ENCODE data around the gene C20orf202. TPM values are rescaled to one million over a fixed set of nuclear protein-coding genes. Genes with fewer than 3 reads are reported as not detected.
"Not testable (repeated sequence)": the region's sequence is repeated elsewhere in the genome, so short reads cannot be mapped to it uniquely, and the experiment has no call there.

The C20orf202 gene
- total RNA-seq, 1 donor from 2014 or later = not detected

DNA sequence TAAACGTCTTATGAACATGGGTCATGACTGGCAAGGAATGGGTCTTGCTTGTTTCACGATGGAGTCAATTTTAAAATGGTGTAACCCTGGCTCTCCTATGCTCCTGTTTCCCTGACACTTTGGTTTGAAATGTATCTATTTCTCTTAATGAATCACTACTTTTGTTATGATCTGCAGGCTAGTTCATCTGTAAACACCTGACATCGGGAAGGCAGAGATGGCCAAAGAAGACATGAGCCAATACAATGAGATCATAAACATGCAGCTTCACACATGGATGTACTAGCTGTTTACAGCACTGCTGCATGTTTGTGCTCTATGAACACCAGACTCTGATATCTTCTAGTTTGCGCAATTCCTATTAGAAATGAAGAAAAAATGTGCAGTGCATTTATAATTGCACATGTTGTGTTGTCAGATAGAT, 11.6 kb downstream of the C20orf202 start:
- DNase-seq (ENCODE audit: extremely low spot score, unreplicated experiment) = no peak
- Mint-ChIP-seq H3K4me1 (ENCODE audit: unreplicated experiment) (no peaks in the 10 kb centered on the region), H3K4me3 (ENCODE audit: unreplicated experiment) (no peak overlapping the region), H3K9me3 (ENCODE audit: unreplicated experiment) (no peaks in the 10 kb centered on the region), H3K27ac (ENCODE audit: unreplicated experiment) (no peak overlapping the region), H3K36me3 (ENCODE audit: unreplicated experiment) (no peaks in the 10 kb centered on the region), H3K27me3 (ENCODE audit: unreplicated experiment) (peaks cover 67% of the 10 kb centered on the region)
- TF ChIP-seq, protein P1, sequence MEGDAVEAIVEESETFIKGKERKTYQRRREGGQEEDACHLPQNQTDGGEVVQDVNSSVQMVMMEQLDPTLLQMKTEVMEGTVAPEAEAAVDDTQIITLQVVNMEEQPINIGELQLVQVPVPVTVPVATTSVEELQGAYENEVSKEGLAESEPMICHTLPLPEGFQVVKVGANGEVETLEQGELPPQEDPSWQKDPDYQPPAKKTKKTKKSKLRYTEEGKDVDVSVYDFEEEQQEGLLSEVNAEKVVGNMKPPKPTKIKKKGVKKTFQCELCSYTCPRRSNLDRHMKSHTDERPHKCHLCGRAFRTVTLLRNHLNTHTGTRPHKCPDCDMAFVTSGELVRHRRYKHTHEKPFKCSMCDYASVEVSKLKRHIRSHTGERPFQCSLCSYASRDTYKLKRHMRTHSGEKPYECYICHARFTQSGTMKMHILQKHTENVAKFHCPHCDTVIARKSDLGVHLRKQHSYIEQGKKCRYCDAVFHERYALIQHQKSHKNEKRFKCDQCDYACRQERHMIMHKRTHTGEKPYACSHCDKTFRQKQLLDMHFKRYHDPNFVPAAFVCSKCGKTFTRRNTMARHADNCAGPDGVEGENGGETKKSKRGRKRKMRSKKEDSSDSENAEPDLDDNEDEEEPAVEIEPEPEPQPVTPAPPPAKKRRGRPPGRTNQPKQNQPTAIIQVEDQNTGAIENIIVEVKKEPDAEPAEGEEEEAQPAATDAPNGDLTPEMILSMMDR (IDR thresholded peaks at IDR 0.05) = no peak

DNA sequence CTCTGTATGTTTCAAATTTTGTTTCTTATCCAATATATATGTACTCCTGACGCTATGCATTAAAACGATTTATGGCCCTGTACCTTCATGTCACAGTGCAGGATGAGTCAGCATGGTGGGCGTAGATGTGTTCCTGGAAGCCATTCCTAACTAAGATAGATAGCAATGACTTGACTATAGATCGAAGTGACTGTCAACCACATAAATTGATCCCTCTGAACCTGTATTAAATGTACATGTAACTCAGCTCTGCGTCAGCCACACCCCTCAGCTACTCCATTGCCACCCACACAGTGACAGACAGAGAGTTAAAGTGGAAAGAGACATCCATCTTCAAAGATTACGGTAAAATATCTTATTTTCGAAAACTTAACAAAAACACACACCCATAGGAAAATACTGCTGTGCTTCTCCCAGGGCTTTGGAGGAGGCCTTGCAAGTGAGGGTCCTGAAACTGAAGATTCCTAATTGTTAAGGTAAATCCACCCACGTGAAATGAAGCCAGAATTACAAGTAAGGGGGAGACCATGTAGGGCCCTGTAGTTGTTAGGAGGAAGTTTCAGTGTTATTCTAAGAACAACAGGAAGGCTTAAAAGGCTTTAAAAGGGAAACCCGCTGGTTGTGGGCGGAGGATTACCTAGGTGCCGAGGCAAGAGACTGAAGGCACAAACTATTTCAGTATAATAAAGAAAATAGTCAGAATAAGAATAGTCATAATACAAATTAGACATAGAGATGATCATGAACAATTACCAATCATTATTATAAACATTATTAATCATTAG, 12.3 kb downstream of the C20orf202 start:
- no peak overlapping the region for H3K4me3 Mint-ChIP-seq (ENCODE audit: unreplicated experiment)
- no peaks in the 10 kb centered on the region for H3K4me1 Mint-ChIP-seq (ENCODE audit: unreplicated experiment)
- TF ChIP-seq, protein P1 (IDR thresholded peaks at IDR 0.05) = no peak
- H3K27ac Mint-ChIP-seq (ENCODE audit: unreplicated experiment) = no peak overlapping the region
- DNase-seq (ENCODE audit: extremely low spot score, unreplicated experiment) = no peak
- no peaks in the 10 kb centered on the region for H3K9me3 Mint-ChIP-seq (ENCODE audit: unreplicated experiment)
- no peaks in the 10 kb centered on the region for H3K36me3 Mint-ChIP-seq (ENCODE audit: unreplicated experiment)
- peaks cover 70% of the 10 kb centered on the region for H3K27me3 Mint-ChIP-seq (ENCODE audit: unreplicated experiment)

DNA sequence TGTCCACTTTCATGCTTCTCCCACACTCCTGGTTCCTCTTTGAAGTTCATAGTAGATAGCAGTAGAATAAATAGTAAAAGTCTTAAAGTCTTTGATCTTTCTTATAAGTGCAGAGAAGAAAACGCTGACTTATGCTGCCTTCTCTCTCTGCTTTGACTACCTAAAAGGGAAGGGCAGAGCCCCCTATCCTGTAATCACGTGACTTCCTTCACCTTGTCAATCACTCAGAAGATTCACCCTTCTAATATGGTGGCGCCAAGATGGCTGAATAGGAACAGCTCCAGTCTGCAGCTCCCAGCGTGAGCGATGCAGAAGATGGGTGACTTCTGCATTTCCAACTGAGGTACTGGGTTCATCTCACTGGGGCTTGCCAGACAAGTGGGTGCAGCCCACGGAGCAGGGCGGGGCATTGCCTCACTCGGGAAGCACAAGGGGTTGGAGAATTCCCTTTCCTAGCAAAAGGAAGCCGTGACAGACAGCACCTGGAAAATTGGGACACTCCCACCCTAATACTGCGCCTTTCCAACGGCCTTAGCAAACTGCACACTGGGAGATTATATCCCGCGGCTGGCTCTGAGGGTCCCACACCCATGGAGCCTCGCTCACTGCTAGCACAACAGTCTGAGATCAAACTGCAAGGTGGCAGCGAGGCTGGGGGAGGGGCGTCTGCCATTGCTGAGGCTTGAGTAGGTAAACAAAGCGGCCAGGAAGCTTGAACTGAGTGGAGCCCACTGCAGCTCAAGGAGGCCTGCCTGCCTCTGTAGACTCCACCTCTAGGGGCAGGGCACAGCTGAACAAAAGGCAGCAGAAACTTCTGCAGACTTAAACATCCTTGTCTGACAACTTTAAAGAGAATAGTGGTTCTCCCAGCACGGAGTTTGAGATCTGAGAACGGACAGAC, 13.5 kb downstream of the C20orf202 start:
- not testable (repeated sequence) for H3K4me1 Mint-ChIP-seq (ENCODE audit: unreplicated experiment); H3K27ac Mint-ChIP-seq (ENCODE audit: unreplicated experiment); H3K36me3 Mint-ChIP-seq (ENCODE audit: unreplicated experiment); DNase-seq (ENCODE audit: extremely low spot score, unreplicated experiment); H3K4me3 Mint-ChIP-seq (ENCODE audit: unreplicated experiment); H3K9me3 Mint-ChIP-seq (ENCODE audit: unreplicated experiment)
- H3K27me3 Mint-ChIP-seq (ENCODE audit: unreplicated experiment) = peaks cover 71% of the 10 kb centered on the region

DNA sequence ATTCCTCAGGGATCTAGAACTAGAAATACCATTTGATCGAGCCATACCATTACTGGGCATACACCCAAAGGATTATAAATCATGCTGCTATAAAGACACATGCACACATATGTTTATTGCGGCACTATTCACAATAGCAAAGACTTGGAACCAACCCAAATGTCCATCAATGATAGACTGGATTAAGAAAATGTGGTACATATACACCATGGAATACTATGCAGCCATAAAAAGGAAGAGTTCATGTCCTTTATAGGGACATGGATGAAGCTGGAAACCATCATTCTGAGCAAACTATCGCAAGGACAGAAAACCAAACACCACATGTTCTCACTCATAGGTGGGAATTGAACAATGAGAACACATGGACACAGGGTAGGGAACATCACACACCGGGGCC, 19.5 kb downstream of the C20orf202 start:
- H3K27ac Mint-ChIP-seq (ENCODE audit: unreplicated experiment); H3K4me3 Mint-ChIP-seq (ENCODE audit: unreplicated experiment); DNase-seq (ENCODE audit: extremely low spot score, unreplicated experiment); H3K9me3 Mint-ChIP-seq (ENCODE audit: unreplicated experiment); H3K36me3 Mint-ChIP-seq (ENCODE audit: unreplicated experiment); H3K4me1 Mint-ChIP-seq (ENCODE audit: unreplicated experiment): not testable (repeated sequence)
- peaks cover 51% of the 10 kb centered on the region for H3K27me3 Mint-ChIP-seq (ENCODE audit: unreplicated experiment)

DNA sequence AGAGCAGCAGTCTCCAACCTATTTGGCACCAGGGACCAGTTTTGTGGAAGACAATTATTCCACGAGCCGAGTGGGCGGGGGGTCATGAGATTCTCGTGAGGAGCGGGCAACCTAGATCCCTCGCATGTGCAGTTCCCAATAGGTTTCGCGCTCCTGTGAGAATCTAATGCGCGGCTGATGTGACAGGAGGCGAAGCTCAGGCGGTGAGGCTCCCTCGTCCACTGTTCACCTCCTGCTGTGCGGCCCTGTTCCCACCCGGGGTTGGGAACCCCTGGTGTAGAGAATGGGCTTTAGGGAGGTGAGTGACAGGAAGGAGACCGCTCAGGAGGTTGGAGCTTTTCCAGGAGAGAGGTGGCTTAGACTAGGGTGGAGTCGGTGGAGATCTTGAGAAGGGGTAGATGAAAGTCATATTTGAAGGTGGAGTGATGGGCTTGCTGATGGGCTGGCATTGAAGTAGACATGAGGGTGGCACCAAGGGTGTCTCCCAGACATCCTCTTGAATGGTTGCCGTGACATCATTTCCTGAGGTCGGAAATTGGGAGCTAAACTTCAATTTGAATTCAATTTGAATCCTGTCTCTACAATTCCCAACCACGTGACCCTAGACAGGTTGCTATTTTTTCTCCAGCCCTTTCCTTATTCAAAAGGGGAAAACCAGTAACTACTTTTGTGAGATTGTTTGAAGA, 21.1 kb downstream of the C20orf202 start:
- H3K27ac Mint-ChIP-seq (ENCODE audit: unreplicated experiment) = no peak overlapping the region

More for the DNA sequence above, 21.1 kb downstream of the C20orf202 start:
- Mint-ChIP-seq H3K4me1 (ENCODE audit: unreplicated experiment) (peaks cover 5% of the 10 kb centered on the region), H3K27me3 (ENCODE audit: unreplicated experiment) (peaks cover 47% of the 10 kb centered on the region), H3K4me3 (ENCODE audit: unreplicated experiment) (peak overlapping the region; percentile 36), H3K36me3 (ENCODE audit: unreplicated experiment) (no peaks in the 10 kb centered on the region), H3K9me3 (ENCODE audit: unreplicated experiment) (no peaks in the 10 kb centered on the region)
- DNase-seq (ENCODE audit: extremely low spot score, unreplicated experiment) = no peak
- TF ChIP-seq, protein P1 (IDR thresholded peaks at IDR 0.05) = no peak

Data from osteocyte (in vitro differentiated cells).